Fibroblast of lung (primary cell): ENCODE measurements around the gene DHDDS.

ENCODE experiments used
- CTCF ChIP-seq, 2 donors: IDR thresholded peaks in 1 of 2; conservative IDR thresholded peaks in 1 of 2; 1 replicate in 1 of 2; 2 replicates in 1 of 2; pipeline ENCODE4 v1.5.1; 2011 to 2012; ENCODE audit warnings: low read length in 2 of 2, control low read depth in 1 of 2, inconsistent platforms in 1 of 2, low read depth in 1 of 2, mild to moderate bottlenecking in 1 of 2
- EZH2 ChIP-seq: IDR thresholded peaks from 2 replicates; pipeline ENCODE4 v1.5.1; 2012; ENCODE audit warnings: low read length, control low read depth, mild to moderate bottlenecking; ENCODE audit errors: missing control alignments

DNA sequence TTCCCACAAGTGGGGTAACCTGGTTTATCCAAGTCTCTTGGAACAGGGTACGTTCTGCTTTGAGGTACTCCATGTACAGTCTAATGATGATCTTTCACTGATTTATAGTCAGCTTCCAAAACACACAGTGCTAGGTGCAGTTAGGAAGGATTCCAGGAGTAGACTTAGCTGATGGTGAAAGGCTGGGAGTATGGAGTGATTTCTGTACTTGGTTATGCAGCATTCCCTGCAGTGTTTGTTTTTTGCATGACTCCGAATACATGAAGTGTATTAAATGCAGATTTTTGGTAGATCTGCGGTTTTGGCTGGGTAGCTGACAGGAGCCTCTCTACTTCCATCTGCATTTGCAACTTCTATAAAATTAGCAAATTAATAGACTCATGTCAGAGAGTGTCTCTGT, 43.9 kb downstream of the DHDDS start:
- TF ChIP-seq EZH2 (no peak), CTCF (conservative IDR thresholded peaks at IDR 0.05 in 1 of 2, IDR thresholded peaks at IDR 0.05 in 1 of 2; ENCODE audit: low read depth in 1 of 2, low read length in 2 of 2) (no peak)
